Upper lobe of left lung (tissue), 6 donors: ENCODE results near the gene TSSK2. TPM values are rescaled to one million over a fixed set of nuclear protein-coding genes. Genes with fewer than 3 reads are reported as not detected.

Experiments used
- ATAC-seq, 2 donors: fragments of 200-7000 bp; cut with Tn5 transposase; one replicate each; pipeline ENCODE4 v1.9.1; 2022; ENCODE audit warnings: mild to moderate bottlenecking in 2 of 2, moderate library complexity in 2 of 2; ENCODE audit not compliant: low FRiP score in 2 of 2
- DNase-seq, 2 donors: peaks; one replicate each; pipeline ENCODE4 v3.0.0-alpha.2; 2019 to 2020
- H3K27ac ChIP-seq, 4 donors: fragments of 200-600 bp; sonication (generic); one replicate each; pipeline ENCODE4 v1.5.1; 2016 to 2019
- H3K27me3 ChIP-seq, 4 donors: fragments of 200-600 bp; sonication (generic); one replicate each; pipeline ENCODE4 v1.5.1; 2017 to 2019
- H3K36me3 ChIP-seq, 4 donors: fragments of 200-600 bp; sonication (generic); one replicate each; pipeline ENCODE4 v1.5.1; 2016 to 2019
- H3K4me1 ChIP-seq, 4 donors: fragments of 200-600 bp; sonication (generic); one replicate each; pipeline ENCODE4 v1.5.1; 2018 to 2019
- H3K4me3 ChIP-seq, 4 donors: fragments of 200-600 bp; sonication (generic); one replicate each; pipeline ENCODE4 v1.5.1; 2017 to 2019; ENCODE audit warnings: mild to moderate bottlenecking in 2 of 4, moderate library complexity in 1 of 4
- H3K9me3 ChIP-seq, 4 donors: fragments of 200-600 bp; sonication (generic); one replicate each; pipeline ENCODE4 v1.5.1; 2018 to 2019
- CTCF ChIP-seq, 6 experiments: fragments of 450-650 bp in 4 of 6; fragments of 200-600 bp in 2 of 6; sonication (generic) in 2 of 6; IDR thresholded peaks; one replicate each; pipeline ENCODE4 v1.5.1; 2016 to 2019; ENCODE audit warnings: antibody characterized with exemption in 6 of 6
- EP300 ChIP-seq, 4 donors: sonication (generic); formaldehyde crosslinking; IDR thresholded peaks; one replicate each; pipeline ENCODE4 v1.5.1; 2017; ENCODE audit warnings: antibody characterized with exemption in 4 of 4, control low read depth in 2 of 4
- POLR2A ChIP-seq, 4 donors: fragments of 450-650 bp; IDR thresholded peaks; one replicate each; pipeline ENCODE4 v1.5.1; 2016 to 2017; ENCODE audit warnings: antibody characterized with exemption in 4 of 4, mild to moderate bottlenecking in 2 of 4
- POLR2AphosphoS5 ChIP-seq, 2 donors: sonication (generic); formaldehyde crosslinking; IDR thresholded peaks; one replicate each; pipeline ENCODE4 v1.5.1; 2017; ENCODE audit warnings: antibody characterized with exemption in 2 of 2
- WGBS, 2 donors: methylation state at CpG; one replicate each; pipeline ENCODE4 v1.1.5; 2017 to 2018; 5-methylcytosine and 5-hydroxymethylcytosine counted together
- total RNA-seq, 6 donors: library from RNA; depleted of rRNA in 4 of 6; stranded (reverse); fragments of >200 nt in 4 of 6; gene quantifications; one replicate each; pipeline versions ENCODE4 v1.1.0 to v1.2.1, GENCODE V29; 2016 to 2021
- donor health status: DM: no; HTN: no; CAD: no; lungs with moderate emphysema.
- donor health status: DM: no; HTN: yes; CAD: no; lungs with severe emphysema.

The TSSK2 gene
- total RNA-seq, 6 donors from 2014 or later, result not detected

- Histone ChIP-seq H3K9me3 (no peaks in the 10 kb centered on the region), H3K4me3 (no peak overlapping the region), H3K4me1 (peaks cover 7 to 16% (median 12%) of the 10 kb centered on the region in 4 donors), H3K27ac (no peak overlapping the region), H3K27me3 (no peaks in the 10 kb centered on the region), H3K36me3 (peaks cover 0 to 34% (median 13%) of the 10 kb centered on the region in 4 donors)
- ATAC-seq (no peak), DNase-seq (no peak)
- WGBS, 2 donors, result 90 to 94% methylated on average over 2 of the region's 2 CpGs
- TF ChIP-seq POLR2AphosphoS5 (IDR thresholded peaks at IDR 0.05) (no peak), EP300 (IDR thresholded peaks at IDR 0.05) (no peak), CTCF (IDR thresholded peaks at IDR 0.05) (no peak), POLR2A (IDR thresholded peaks at IDR 0.05) (no peak)
Measured at GRCh38 chr22:19090183-19090582, 40.9 kb upstream of the TSSK2 start.

- Histone ChIP-seq H3K27ac (no peak overlapping the region), H3K27me3 (no peaks in the 10 kb centered on the region), H3K4me3 (no peak overlapping the region), H3K4me1 (peaks cover 5 to 11% (median 8%) of the 10 kb centered on the region in 4 donors), H3K36me3 (peaks cover 0 to 34% (median 13%) of the 10 kb centered on the region in 4 donors), H3K9me3 (no peaks in the 10 kb centered on the region)
- WGBS, 2 donors, result 93% methylated on average over 3 of the region's 3 CpGs
- DNase-seq (no peak), ATAC-seq (no peak)
- TF ChIP-seq CTCF (IDR thresholded peaks at IDR 0.05), result no peak
- no peak for TF ChIP-seq POLR2A (IDR thresholded peaks at IDR 0.05)
- TF ChIP-seq EP300 (IDR thresholded peaks at IDR 0.05), result no peak
- no peak for TF ChIP-seq POLR2AphosphoS5 (IDR thresholded peaks at IDR 0.05)
Measured at GRCh38 chr22:19090586-19091127, 40.5 kb upstream of the TSSK2 start.

GRCh38 chr22:19092725-19093124 is 38.4 kb upstream of the TSSK2 start:
- no peak for DNase-seq
- Histone ChIP-seq H3K9me3 (no peaks in the 10 kb centered on the region), H3K27me3 (no peaks in the 10 kb centered on the region), H3K36me3 (peaks cover 0 to 25% (median 11%) of the 10 kb centered on the region in 4 donors), H3K4me3 (no peak overlapping the region), H3K4me1 (peaks cover 2 to 10% (median 4%) of the 10 kb centered on the region in 4 donors), H3K27ac (no peak overlapping the region)
- no peak for ATAC-seq
- TF ChIP-seq EP300 (IDR thresholded peaks at IDR 0.05) (no peak), POLR2AphosphoS5 (IDR thresholded peaks at IDR 0.05) (no peak), POLR2A (IDR thresholded peaks at IDR 0.05) (no peak), CTCF (IDR thresholded peaks at IDR 0.05) (no peak)
- 88 to 95% methylated on average over 4 of the region's 4 CpGs for WGBS, 2 donors

- DNase-seq, result no peak
- WGBS, 2 donors, result 86 to 98% methylated on average over 4 of the region's 4 CpGs
- peaks cover 6 to 26% (median 16%) of the 10 kb centered on the region in 4 donors for H3K4me1 ChIP-seq
- TF ChIP-seq EP300 (IDR thresholded peaks at IDR 0.05) (no peak), CTCF (IDR thresholded peaks at IDR 0.05) (no peak)
- peaks cover 0 to 18% (median 0%) of the 10 kb centered on the region in 4 donors for H3K36me3 ChIP-seq
- no peak for ATAC-seq
- no peaks in the 10 kb centered on the region for H3K27me3 ChIP-seq
- no peaks in the 10 kb centered on the region for H3K9me3 ChIP-seq
- no peak overlapping the region for H3K4me3 ChIP-seq
- H3K27ac ChIP-seq, result no peak overlapping the region
Measured at GRCh38 chr22:19094393-19094997, 36.6 kb upstream of the TSSK2 start.

GRCh38 chr22:19096555-19096954 is 34.6 kb upstream of the TSSK2 start:
- Histone ChIP-seq H3K27me3 (no peaks in the 10 kb centered on the region), H3K9me3 (no peaks in the 10 kb centered on the region), H3K4me3 (no peak overlapping the region), H3K36me3 (peaks cover 0 to 18% (median 0%) of the 10 kb centered on the region in 4 donors), H3K4me1 (peaks cover 6 to 26% (median 16%) of the 10 kb centered on the region in 4 donors), H3K27ac (peak overlapping the region in 1 of 4 donors; percentile 39)
- DNase-seq (no peak), ATAC-seq (no peak)
- TF ChIP-seq CTCF (IDR thresholded peaks at IDR 0.05) (no peak), POLR2A (IDR thresholded peaks at IDR 0.05) (no peak), EP300 (IDR thresholded peaks at IDR 0.05) (no peak), POLR2AphosphoS5 (IDR thresholded peaks at IDR 0.05) (no peak)
- 96 to 100% methylated on average over 1 of the region's 1 CpG for whole genome bisulfite sequencing, 2 donors
